Large intestine (tissue), 12 donors: Measurements from ENCODE around the gene FCN2. TPM values are rescaled to one million over a fixed set of nuclear protein-coding genes. Genes with fewer than 3 reads are reported as not detected.

Source experiments
- DNase-seq, 2 donors: peaks; one replicate each; pipeline versions ENCODE4 v3.0.0 to v3.0.0-alpha.2; 2013
- H3K27ac ChIP-seq: one replicate; pipeline ENCODE4 v1.5.1; 2013; ENCODE audit warnings: low read length
- H3K27me3 ChIP-seq: 2 replicates; pipeline ENCODE4 v1.6.1; 2013; ENCODE audit warnings: low read length; ENCODE audit not compliant: control insufficient read depth, insufficient read depth
- H3K36me3 ChIP-seq: 2 replicates; pipeline ENCODE4 v1.6.1; 2013; ENCODE audit warnings: low read length; ENCODE audit not compliant: control insufficient read depth, insufficient read depth
- H3K4me1 ChIP-seq: one replicate; pipeline ENCODE4 v1.6.1; 2013; ENCODE audit warnings: low read length; ENCODE audit not compliant: control insufficient read depth, insufficient read depth
- H3K4me3 ChIP-seq: one replicate; pipeline ENCODE4 v1.5.1; 2013; ENCODE audit warnings: low read length
- H3K9me3 ChIP-seq: one replicate; pipeline ENCODE4 v1.6.1; 2013; ENCODE audit warnings: mild to moderate bottlenecking, low read depth, low read length, moderate library complexity; ENCODE audit not compliant: control insufficient read depth
- WGBS: methylation state at CpG from one replicate; pipeline ENCODE4 v1.1.5; 2013; ENCODE audit warnings: low lambda C conversion rate; ENCODE audit not compliant: insufficient coverage; 5-methylcytosine and 5-hydroxymethylcytosine counted together
- long read RNA-seq, 11 donors: transcript quantifications; one replicate each; lab custom pipeline, GENCODE V29; 2026
- polyA plus RNA-seq: library from polyadenylated mRNA; unstranded; fragments of 120-200 nt; gene quantifications from one replicate; pipeline ENCODE4 v1.2.1, GENCODE V29; 2013

Gene FCN2
- polyA plus RNA-seq = 0.04 TPM
- long read RNA-seq, donor 1 = 0 reads
- long read RNA-seq, donor 2 = 0 reads
- long read RNA-seq, donor 3 = 0 reads
- long read RNA-seq, donor 4 = 0 reads
- long read RNA-seq, donor 5 = 0 reads
- long read RNA-seq, donor 6 = 0 reads
- long read RNA-seq, donor 7 = 0 reads
- long read RNA-seq, donor 8 = 0 reads
- long read RNA-seq, donor 9 = 0 reads
- long read RNA-seq, donor 10 = 0 reads
- long read RNA-seq, donor 11 = 0 reads

DNA sequence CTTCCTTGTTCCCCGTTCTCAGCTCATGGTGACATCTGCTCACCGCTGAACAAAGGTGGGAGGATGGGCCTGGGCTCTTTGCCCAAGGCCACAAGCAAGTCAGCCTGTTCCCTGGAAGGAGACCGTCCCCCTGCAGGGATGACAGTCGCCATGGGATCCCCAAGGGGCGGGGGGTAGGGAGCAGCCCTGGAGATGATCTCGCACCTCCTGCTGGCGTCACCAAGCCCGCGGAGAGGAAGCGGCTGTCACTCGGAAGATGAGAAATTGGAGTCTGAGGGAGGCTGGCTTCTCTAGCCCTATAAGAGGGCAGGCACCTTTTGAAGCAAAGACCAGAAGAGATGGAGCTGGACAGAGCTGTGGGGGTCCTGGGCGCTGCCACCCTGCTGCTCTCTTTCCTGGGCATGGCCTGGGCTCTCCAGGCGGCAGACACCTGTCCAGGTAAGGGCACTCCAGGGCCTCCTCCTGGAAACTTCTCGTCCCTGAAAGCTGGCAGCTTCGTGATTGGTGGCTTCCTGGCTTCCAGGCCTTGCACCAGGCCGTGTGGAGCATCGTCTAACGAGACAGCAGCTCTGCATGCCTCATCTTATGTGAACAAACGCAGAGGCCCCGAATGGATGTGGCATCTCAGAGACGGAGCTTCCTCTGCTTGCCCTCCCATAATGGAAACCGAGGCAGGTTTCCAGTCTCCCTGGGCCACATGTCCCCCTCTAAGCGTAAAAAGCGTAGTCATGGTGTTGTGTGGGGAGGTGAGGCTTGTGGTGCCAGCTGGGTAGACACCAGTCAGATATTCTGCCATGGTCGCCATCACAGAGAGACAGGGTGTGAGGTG, at the start of gene FCN2:
Gene FCN2 (plus strand): TSS at position 327 of the 829 bp plus-strand sequence. CDS start 12 bp downstream, at position 339.
- DNase-seq = no peak
- no peaks in the 10 kb centered on the region for H3K9me3 ChIP-seq
- H3K27me3 ChIP-seq = no peaks in the 10 kb centered on the region
- H3K4me3 ChIP-seq = no peak within 1 kb of the TSS
- H3K4me1 ChIP-seq = no peaks in the 10 kb centered on the region
- no CpG with 5 or more reads among the region's 25 CpGs for WGBS
- no peak within 1 kb of the TSS for H3K27ac ChIP-seq
- H3K36me3 ChIP-seq = no peaks in the 10 kb centered on the region

DNA sequence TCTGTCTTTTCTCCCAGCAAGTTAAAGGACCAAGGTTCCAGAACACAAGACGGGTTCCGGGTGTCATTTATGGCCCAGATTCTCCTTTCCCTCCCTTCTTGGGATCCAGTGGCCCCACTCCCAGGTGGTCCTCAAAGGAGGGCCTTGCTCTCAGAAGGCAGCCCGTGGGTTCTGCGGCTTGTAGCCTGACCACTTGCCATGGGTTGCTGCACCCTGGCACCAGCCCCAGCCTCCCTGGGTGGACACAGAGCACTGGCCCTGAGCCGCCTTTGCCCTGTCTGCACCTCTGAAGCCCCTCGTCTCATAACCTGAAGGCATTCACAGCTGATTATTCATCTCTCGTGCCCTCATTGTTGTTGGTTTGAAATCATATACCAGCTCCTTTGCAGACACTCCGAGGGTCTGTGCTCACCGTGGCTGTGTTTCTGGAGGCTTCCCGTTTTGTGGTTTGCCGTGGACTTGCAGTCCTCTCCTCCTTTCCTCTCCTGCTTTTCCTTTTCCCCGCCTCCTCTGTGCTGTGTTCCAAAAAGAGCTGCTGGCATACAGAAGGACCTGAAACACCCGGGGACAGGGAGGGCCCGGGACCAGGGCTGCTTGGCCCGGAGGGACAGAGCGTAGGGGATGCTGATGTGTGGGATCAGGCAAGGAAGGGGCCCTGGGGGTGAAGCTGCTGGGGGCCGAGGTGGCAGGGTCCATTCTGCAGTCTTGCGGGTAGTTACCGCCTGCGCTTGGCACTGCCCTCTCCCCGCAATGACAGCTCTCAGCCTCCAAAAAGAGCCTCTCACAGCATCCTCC, 49.5 kb upstream of the FCN2 start:
- H3K4me3 ChIP-seq = no peak overlapping the region
- no peak overlapping the region for H3K27ac ChIP-seq
- H3K9me3 ChIP-seq = no peaks in the 10 kb centered on the region
- no peak for DNase-seq
- no peaks in the 10 kb centered on the region for H3K4me1 ChIP-seq
- 90% methylated on average over 4 of the region's 21 CpGs for WGBS
- H3K36me3 ChIP-seq = peaks cover 8% of the 10 kb centered on the region
- no peaks in the 10 kb centered on the region for H3K27me3 ChIP-seq

- no peaks in the 10 kb centered on the region for H3K9me3 ChIP-seq
- WGBS = no CpG with 5 or more reads among the region's 19 CpGs
- no peaks in the 10 kb centered on the region for H3K27me3 ChIP-seq
- peaks cover 8% of the 10 kb centered on the region for H3K36me3 ChIP-seq
- no peak for DNase-seq
- no peak overlapping the region for H3K4me3 ChIP-seq
- H3K27ac ChIP-seq = no peak overlapping the region
- no peaks in the 10 kb centered on the region for H3K4me1 ChIP-seq
Observed at GRCh38 chr9:134832471-134832870, 48.1 kb upstream of the FCN2 start.

GRCh38 chr9:134833294-134833880, 47.2 kb upstream of the FCN2 start:
- DNase-seq = no peak
- no peak overlapping the region for H3K27ac ChIP-seq
- no peaks in the 10 kb centered on the region for H3K27me3 ChIP-seq
- WGBS = no CpG with 5 or more reads among the region's 11 CpGs
- peaks cover 4% of the 10 kb centered on the region for H3K36me3 ChIP-seq
- H3K4me1 ChIP-seq = no peaks in the 10 kb centered on the region
- no peak overlapping the region for H3K4me3 ChIP-seq
- H3K9me3 ChIP-seq = no peaks in the 10 kb centered on the region

- Histone ChIP-seq H3K27me3 (no peaks in the 10 kb centered on the region), H3K4me1 (no peaks in the 10 kb centered on the region), H3K9me3 (no peaks in the 10 kb centered on the region), H3K4me3 (no peak overlapping the region), H3K27ac (no peak overlapping the region), H3K36me3 (peaks cover 6% of the 10 kb centered on the region)
- WGBS = no CpG with 5 or more reads among the region's 20 CpGs
- no peak for DNase-seq
Observed at GRCh38 chr9:134834217-134834956, 46.2 kb upstream of the FCN2 start.

- Histone ChIP-seq H3K4me3 (no peak overlapping the region), H3K36me3 (peaks cover 7% of the 10 kb centered on the region), H3K27ac (no peak overlapping the region), H3K27me3 (no peaks in the 10 kb centered on the region), H3K4me1 (no peaks in the 10 kb centered on the region), H3K9me3 (no peaks in the 10 kb centered on the region)
- WGBS = no CpG with 5 or more reads among the region's 25 CpGs
- DNase-seq = no peak
Observed at GRCh38 chr9:134834957-134835419, 45.6 kb upstream of the FCN2 start.

- Histone ChIP-seq H3K4me1 (no peaks in the 10 kb centered on the region), H3K36me3 (peaks cover 3% of the 10 kb centered on the region), H3K27me3 (no peaks in the 10 kb centered on the region), H3K4me3 (no peak overlapping the region), H3K27ac (no peak overlapping the region), H3K9me3 (no peaks in the 10 kb centered on the region)
- no peak for DNase-seq
- WGBS = no CpG with 5 or more reads among the region's 16 CpGs
Observed at GRCh38 chr9:134835448-134835847, 45.2 kb upstream of the FCN2 start.

- H3K4me1 ChIP-seq = no peaks in the 10 kb centered on the region
- no peak for DNase-seq
- no peak overlapping the region for H3K4me3 ChIP-seq
- H3K27me3 ChIP-seq = no peaks in the 10 kb centered on the region
- H3K36me3 ChIP-seq = peaks cover 5% of the 10 kb centered on the region
- no peaks in the 10 kb centered on the region for H3K9me3 ChIP-seq
- H3K27ac ChIP-seq = no peak overlapping the region
- WGBS = no CpG with 5 or more reads among the region's 13 CpGs
Observed at GRCh38 chr9:134835987-134836386, 44.6 kb upstream of the FCN2 start.

DNA sequence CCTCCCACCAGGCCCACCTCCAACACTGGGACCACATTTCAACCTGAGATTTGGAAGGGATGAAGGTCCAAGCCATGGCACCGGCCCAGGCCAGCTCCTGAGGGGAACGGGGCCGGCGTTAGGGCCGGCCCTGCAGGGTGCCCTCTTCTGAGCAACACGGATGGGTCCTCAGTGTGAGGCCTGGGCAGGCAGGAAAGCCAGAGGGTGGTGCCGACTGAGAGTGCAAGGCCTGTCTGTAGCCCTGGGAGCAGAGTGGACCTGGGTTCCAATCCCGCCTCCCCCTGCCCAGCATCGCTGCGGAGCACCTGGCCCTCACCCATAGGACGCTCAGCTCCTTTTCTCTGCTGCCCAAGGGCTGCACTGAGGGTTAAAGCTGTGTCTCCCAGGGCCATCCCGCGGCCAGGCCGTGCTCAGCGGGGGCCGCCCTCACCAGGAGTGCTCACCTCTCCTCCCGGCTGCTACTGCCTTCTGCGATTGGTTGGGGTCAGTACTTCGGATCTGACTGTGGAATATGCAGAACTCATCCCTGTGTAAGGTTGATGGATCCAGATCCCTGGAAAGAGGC, 44.1 kb upstream of the FCN2 start:
- Histone ChIP-seq H3K4me3 (no peak overlapping the region), H3K36me3 (peaks cover 5% of the 10 kb centered on the region), H3K4me1 (no peaks in the 10 kb centered on the region), H3K9me3 (no peaks in the 10 kb centered on the region), H3K27ac (no peak overlapping the region), H3K27me3 (no peaks in the 10 kb centered on the region)
- DNase-seq = no peak
- WGBS = no CpG with 5 or more reads among the region's 19 CpGs
